NCI-H524 (cell line): ENCODE data around the gene ANKS6.

Experiments
- DNase-seq, 2 experiments: peaks; one replicate each; lab custom pipeline; 2025; lab: John Stamatoyannopoulos, UW

Gene ANKS6

GRCh38 chr9:98796364-98797101 is at the start of gene ANKS6:
Gene ANKS6, minus strand, starts transcription at chr9:98796555. Its CDS starts 64 bp downstream, at chr9:98796491.
- DNase-seq, result peak; percentile 48 to 81

DNA sequence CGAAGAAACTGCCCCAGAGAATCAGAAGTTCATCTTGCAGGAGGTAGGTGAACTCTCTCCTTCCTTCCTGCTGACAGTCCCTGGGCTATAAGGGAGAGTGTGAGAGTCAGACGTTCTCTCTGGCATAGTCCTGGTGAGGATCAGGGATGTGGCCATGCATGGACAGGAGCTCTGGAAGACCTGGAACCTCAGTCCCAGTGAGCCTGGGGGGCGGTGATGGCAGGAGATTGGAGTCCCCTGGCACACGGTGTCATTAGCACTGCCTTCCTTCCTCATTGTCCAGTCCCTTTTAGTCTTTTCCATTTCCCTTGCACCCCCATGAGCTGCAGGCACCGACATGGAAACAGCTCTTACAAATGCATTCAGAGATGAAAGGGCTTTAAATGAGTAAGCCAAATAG is 49.7 kb upstream of the ANKS6 start:
- DNase-seq, result no peak

DNA sequence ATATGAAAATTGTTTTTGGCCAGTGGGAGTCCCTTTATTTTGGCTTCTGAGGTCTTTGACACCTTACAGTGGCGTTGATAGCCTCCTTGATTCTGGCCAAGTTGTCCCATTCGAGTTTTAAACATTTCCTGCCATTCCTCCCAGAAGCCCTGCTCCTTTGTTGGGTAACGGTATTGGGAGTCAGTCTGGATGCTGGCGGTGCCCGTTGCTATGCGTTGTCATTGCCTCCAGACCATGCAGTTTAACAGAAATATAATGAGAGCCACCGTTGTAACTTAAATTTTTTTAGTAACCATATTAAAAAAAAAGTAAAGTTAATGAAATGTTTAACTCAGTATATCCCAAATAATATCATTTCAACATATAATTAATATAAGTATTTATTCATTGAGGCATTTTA is 46.2 kb upstream of the ANKS6 start:
- no peak for DNase-seq

DNA sequence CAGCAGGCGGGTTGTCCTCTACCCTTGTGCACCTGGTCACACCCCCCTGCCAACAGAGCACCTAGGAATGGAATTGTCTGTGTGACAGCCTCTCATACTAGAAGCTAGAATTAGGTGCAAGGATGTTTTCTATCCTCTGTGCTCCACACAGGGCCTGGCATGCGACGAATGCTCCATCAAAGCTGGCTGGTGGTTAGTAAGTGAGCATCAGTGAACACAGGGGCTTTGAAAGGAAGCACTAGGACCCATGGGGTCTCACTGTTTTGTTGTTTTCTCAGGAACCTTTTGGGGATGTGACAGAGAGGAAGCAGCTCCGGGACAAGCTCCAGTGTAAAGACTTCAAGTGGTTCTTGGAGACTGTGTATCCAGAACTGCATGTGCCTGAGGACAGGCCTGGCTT is 43.4 kb upstream of the ANKS6 start:
- DNase-seq, result no peak

DNA sequence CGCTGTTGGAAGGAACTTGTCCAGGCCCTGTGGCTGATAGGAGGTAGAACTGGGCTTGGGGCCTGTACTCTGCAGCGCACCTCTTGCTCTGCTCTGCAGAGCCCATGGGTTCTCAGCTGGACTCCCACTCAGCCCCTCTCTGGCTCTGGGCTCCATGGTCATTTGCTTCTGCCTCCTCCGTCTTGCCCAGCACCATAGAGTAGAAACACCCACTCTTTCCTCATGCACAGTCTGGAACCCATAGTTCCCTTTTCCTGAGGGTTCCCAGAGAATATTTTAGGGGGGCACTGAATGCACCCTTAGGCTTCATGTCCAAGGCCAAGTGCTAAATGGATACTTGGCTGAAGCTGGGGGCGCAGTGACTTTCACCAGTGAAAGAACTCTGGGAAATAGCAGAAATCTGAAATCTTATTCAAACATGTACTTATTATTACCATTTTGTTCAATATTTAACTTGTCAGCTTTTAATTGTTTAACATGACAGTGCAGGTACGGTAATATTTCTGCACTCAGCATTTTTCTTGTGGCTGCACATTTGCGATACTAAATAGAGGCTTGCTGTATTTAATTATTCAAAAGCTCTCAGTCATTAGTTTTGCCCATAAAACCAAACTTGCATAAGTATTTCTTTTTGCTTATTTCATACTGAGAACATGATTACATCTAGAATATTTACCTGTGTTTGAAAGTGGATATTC is 42.7 kb upstream of the ANKS6 start:
- no peak for DNase-seq

- peak; percentile 36 to 78 for DNase-seq
These were observed 42.0 kb upstream of the ANKS6 start for GRCh38 chr9:98838155-98838867.

DNA sequence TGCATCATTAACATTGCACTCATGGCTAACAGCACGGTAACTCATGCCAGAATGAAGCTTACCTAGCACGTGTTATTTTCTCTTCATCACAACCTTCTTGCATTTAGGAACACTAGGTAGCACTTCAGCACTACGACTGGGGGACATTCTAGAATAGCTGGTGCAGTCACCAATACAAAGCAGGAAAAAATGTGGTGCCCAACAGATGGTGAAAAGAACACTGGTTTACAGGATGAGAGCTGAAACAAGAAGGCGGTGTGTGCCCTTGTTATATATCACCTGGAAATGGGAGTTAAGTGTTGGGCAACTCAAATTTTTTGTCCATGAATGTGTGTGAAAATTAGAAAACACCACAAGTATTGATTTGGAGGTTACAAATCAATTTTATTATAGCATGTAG is 41.2 kb upstream of the ANKS6 start:
- DNase-seq, result no peak

GRCh38 chr9:98836206-98836605 is 39.9 kb upstream of the ANKS6 start:
- no peak for DNase-seq

DNA sequence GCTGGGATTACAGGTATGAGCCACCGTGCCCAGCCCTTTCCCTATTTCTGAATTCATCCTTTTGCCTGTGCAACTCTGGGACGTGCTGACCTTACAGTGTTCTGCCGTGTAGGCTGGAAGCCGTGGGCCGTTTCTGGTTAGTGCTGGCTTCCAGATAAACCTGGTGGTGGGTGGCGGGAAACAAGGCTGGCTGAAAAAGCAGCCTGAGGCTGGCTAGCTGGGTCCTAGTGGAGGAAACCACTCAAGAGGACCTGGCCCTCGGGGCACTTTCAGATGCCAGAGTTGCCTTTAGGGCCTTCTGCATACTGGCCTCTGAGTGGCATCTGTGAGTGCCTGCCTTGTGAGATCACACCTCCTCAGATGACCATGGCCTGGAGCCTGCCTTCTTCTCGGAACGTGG is 38.0 kb upstream of the ANKS6 start:
- DNase-seq, result no peak

DNA sequence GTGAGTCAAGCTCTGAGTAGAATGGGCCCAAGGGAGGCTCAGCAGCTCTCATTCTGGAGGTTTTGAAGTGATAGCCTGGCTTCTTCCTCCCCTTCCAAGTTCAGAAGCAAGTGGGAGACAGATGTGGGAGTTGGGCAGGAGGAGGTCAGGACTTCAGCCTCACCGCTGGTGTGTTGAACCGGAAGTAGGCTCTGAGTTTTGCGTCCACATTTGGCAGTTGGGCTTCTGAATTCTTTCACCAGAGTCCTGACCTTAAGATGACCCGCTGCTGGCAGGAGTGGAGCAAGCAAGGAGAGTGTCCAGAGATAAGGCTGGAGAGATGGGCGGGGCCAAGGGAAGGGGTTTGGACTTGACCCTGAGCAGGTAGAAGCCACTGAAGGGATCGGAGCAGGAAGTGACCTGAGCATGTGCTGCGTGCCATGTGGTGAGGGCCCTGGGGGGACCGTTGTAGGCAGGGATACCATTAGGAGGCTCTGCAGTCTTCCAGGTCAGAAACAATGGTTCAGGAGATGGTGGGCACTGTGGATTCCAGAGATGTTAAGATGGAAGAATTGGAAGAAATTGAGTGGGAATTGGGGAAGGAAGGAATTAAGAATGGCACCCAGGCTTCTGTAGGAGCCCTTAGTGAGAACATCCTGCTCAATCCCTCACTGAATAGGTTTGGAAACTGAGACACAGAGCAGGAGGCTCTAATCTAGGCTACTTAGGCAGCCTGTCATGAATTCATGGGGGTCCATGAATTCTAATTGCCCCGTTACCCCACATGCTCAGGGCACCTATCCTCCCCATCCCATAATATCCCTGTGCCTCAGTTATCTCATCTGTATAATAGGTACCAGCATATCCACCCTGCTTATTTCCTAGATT is 37.0 kb upstream of the ANKS6 start:
- no peak for DNase-seq

DNA sequence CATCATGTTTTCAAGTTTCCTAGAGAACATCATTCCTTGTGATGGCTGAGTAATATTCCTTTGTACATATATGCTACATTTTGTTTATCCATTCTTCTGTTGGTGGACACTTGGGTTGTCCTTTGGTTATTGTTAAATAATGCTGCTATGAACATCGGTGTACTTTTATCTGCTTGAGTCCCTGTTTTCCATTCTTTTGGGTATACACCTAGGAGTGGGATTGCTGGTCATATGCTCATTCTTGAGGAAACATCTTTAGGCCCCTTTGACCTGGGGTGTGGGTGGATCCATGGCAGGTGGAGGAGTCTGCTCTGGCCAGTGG is 36.4 kb upstream of the ANKS6 start:
- no peak for DNase-seq

DNA sequence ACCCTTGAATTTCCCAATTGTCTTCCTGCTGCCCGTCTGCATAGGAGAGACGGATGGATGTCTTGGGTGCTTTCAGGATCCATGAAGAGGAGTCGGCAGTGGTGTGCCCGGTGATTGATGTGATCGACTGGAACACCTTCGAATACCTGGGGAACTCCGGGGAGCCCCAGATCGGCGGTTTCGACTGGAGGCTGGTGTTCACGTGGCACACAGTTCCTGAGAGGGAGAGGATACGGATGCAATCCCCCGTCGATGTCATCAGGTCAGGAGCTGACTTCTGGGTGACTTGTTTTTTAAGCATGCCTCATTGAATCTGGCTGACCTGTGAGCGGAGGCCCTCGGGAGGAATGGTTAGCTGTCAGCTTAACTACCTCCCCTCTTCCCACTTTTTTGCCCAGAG is 35.3 kb upstream of the ANKS6 start:
- no peak for DNase-seq

- DNase-seq, result no peak
These were observed 34.2 kb upstream of the ANKS6 start for GRCh38 chr9:98830554-98830953.

DNA sequence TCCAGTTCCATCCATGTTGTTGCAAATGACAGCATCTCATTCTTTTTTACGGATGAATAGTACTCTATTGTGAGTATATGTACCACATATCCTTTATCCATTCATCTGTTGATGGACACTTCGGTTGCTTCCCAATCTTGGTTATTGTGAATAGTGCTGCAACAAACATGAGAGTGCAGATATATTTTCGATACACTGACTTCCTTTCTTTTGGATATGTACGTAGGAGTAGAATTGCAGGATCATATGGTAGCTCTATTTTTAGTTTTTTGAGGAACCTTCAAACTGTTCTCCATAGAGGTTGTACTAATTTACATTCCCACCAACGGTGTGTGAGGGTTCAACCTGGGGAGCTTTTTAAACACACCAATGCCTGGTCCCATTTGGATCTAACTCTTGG is 33.4 kb upstream of the ANKS6 start:
- no peak for DNase-seq

GRCh38 chr9:98826716-98827115 is 30.4 kb upstream of the ANKS6 start:
- no peak for DNase-seq

GRCh38 chr9:98825414-98825813 is 29.1 kb upstream of the ANKS6 start:
- DNase-seq, result no peak

DNA sequence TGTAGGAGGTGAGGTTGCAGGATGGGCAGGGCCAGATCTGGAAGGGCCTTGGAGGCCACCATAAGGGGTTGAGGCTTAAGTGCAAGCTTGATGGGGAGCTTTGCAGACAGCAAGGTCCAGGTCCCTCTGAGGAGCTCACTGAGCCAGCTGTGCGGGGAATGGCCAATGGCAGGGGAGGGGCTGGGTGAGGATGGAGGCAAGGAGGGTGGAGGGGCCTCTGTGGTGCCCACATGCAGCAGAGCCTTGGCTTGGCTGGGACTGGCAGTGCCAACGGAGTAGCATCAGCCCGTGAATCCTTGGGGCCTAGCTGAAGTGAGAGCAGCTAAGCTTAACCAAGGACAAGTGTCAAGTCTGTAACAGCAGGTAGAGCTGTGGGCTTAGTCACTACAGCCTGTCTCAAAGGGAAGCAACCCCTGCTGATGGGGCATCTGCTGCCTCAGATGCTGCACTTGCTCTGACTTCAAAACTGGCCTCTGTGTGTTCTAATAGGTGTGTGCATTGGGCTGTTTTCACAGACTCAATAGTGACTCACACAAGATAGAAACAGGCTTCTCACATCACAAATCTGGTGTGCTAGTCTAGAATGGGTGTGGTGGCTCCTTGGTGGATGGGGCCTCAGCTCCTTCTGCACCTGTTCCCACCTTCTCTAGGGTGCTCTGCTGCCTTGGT is 27.4 kb upstream of the ANKS6 start:
- DNase-seq, result peak in 1 of 2 experiments; percentile 51

GRCh38 chr9:98822661-98823060 is 26.3 kb upstream of the ANKS6 start:
- no peak for DNase-seq

DNA sequence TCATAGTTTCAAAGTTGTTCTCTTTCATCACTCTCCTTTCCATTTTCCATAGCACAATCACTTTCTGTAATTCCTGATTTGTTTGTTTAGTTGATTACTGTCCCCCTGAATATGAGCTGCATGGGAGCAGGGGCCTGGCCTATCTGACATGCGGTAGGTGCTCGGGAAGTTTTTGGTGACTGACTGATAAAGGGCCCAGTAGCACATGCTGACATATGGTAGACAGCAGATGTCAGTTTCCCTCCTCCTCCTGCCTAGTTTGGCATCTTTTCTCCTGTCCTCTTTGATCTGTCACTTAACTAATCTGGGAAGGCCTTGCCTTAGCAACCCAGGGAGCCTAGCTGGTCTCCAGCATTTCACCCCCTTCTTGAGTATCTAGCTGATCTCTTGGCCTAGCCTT is 25.5 kb upstream of the ANKS6 start:
- peak in 1 of 2 experiments; percentile 10 for DNase-seq

DNA sequence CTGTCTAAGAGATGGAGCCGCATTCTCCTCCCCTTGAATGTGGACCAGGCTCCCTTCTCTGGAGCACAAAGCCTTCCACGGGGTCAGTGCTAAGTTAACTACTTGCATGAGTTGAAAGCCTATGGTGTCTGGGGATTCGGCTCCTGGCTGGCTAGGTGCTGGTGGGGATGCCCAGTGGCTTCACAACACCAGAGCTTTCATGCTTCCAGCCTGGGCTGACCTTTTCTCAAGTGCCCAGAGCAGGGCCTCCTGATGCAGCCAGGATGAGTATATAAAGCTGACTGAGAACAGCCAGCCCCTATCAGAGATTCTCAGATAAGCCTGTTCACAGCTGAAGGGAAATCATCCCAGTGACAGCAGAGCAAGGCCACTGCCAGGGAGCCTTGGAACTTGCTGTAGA is 22.9 kb upstream of the ANKS6 start:
- DNase-seq, result no peak

DNA sequence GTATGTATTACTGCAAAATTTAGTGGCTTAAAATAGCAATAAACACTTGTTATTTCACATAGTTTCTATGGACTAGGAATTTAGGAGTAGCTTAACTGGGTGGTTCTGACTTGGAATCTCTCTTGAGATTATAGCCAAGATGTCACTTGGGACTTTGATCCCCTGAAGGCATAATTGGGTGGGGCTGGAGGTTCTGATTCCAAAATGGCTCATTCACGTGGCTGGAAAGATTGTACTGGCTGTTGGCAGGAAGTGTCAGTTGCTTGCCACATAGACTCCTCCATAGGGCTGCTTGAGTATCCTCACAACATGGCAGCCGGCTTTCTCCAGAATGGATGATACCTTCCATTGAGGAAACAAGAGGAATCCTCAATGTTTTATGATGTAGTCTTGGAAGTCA is 22.4 kb upstream of the ANKS6 start:
- no peak for DNase-seq
